Activated T-helper 1 cell treated with Interleukin-2 at 50 U/mL for 16 hours (primary cell): Measurements from ENCODE around the gene PIK3C2A.

ENCODE experiments used
- DNase-seq: peaks from one replicate; pipeline ENCODE4 v3.0.0-alpha.2; 2020; ENCODE audit warnings: low read depth

PIK3C2A gene

GRCh38 chr11:17217401-17217800 is 9.6 kb upstream of the PIK3C2A start:
- DNase-seq, result no peak

- no peak for DNase-seq
These were observed 6.6 kb upstream of the PIK3C2A start for GRCh38 chr11:17214338-17214737.

DNA sequence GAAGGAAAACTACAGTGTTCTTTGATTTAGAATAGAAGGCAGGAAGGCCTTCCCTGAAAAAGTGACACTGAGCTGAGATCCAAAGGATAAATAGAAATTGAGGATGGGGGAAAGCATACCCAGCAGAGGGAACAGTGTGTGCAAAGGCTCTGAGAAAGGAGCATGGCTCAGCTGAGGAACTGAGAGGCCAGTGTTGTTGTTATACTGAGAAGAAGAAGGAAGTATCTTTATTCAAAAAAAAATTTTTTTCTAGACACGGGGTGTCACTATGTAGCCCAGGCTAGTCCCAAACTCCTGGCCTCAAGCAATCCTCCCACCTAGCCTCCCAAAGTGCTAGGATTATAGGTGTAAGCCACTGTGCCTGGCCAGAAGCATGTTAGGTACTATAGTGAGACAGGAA is 3.5 kb upstream of the PIK3C2A start:
- no peak for DNase-seq

DNA sequence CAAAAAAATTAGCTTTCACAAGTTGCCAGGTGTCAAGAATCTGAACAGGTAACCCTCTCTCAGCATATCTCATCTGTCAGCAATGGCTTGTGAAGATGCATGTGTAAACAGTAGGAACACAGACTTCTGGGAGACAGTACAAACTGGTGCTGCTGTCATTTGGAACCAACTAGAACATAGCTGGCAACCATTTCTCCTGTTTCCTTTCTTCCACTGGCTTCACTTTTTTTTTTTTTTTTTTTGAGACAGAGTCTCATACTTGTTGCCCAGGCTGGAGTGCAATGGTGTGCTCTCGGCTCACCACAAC is 2.1 kb upstream of the PIK3C2A start:
- DNase-seq, result no peak

DNA sequence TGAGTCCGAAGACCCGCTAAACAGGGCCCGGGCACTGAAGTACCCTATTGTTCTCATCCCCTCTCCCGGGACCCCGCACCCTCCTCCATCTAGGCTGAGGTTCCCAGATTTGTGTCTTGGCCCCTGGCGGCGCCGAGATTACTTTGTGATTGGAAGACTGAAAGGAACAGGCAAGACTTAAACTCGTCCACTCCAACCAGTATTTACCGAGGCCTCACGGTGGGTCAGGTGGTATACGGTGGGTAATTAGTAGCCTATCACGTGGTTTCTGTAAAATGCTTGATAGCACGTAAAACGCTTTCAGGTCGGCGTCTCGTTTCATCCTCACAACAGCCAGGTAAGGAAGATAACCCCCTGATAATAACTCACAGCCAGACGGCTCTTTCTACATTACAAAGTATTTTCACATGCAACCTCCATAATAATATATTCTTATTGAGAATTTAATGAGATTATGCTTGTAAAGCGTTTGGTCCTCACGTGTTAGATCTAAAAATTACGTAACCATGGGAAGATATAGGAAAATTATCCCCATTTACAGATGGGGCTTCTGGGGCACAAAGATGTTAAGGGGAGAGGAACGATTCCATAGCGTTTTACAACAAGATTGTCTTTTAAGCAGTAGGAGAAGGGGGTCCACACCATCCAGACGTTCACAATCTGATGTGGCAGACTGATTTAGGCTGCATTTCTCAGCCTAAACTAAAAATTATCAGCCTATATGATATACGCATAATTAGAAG is 642 bp upstream of the PIK3C2A start:
- DNase-seq, result peak; percentile 4

DNA sequence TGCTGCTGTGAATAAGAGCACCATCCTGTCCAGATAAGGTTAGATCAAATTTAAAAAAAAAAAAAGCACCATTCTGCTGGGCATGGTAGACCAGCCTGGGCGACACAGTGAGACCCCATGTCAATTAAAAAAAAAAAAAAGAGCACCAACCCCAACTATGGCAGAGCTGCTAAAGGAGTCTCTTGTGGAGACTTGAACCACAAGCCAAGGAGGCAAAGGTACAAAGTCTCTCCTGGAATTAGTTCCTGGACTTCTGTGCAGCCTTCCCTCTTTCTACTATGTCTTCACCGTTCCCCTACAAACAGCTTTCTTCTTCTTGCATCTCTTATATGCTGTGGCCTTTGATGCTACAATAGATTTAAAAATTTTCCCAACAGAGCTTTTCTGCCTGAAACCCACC is 1.3 kb downstream of the PIK3C2A start:
- DNase-seq, result no peak

- no peak for DNase-seq
These were observed 10.3 kb downstream of the PIK3C2A start for GRCh38 chr11:17197431-17197898.

DNA sequence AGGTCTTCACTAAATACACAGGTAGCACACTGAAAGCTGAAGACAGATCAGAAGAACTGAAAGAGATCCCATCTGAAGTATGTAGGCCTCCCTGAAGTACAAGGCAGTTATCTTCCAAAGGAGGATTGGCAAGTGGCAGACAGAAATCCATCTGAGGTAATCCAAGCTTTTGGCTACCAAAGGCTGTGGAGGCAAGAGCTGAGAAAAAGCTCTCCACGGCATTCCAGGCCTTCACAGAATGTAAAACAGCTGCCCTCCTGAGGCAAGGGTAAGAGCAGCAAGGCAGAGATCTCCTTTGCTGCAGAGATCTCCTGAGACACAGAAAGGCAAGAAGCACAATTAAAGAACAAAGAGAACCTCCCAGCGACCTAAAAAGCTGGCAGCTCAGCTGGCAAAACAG is 19.1 kb downstream of the PIK3C2A start:
- no peak for DNase-seq

DNA sequence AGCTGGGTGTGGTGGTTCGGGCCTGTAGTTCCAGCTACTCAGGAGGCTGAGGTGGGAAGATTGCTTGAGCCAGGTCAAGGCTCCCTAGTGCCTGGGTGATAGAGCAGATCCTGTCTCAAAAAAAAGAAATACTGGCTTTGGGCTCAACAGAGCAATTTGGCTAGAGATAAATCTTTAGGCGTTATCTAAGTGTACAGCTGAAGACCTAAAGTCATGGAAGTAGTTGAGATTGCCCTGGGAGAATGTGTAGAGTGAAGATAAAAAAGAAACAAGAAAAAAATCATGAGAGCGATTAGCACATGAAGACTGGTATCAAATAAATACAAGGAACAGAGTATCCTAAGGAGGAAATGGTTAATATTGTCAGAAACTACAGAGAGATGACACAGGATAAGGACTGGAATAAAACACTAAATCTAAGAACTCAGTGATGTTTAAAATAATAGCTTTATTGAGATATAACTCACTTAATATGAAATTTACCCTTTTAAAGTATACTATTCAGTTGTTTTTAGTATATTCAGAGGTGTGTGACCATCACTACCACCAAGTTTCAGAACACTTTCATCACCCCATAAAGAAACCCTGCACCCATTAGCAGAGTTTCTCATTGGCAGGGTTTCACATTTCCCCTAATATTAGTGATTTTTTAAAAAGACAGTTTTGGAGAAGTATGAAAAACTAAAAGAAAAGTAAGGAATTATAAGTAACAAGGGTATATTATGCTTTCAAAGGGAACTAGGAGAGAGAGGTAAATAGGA is 20.7 kb downstream of the PIK3C2A start:
- no peak for DNase-seq

DNA sequence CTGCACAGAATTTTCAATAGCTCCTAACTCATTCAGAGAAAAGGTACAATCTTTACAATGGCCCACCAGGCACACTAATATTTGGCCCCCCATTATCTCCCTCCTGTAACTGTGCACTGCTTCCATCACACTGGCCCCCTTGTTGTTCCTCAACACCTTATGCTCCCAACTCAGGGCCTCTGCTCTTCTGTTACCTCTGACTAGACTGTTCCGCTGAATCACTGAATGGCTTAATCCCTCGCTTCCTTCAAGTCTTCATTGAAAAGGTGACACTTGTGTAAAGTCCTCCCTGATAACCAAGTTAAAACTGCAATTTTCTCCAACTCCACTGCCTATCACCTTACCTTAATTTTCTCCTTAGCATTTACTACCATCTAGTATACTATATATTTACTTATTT is 21.8 kb downstream of the PIK3C2A start:
- DNase-seq, result no peak

DNA sequence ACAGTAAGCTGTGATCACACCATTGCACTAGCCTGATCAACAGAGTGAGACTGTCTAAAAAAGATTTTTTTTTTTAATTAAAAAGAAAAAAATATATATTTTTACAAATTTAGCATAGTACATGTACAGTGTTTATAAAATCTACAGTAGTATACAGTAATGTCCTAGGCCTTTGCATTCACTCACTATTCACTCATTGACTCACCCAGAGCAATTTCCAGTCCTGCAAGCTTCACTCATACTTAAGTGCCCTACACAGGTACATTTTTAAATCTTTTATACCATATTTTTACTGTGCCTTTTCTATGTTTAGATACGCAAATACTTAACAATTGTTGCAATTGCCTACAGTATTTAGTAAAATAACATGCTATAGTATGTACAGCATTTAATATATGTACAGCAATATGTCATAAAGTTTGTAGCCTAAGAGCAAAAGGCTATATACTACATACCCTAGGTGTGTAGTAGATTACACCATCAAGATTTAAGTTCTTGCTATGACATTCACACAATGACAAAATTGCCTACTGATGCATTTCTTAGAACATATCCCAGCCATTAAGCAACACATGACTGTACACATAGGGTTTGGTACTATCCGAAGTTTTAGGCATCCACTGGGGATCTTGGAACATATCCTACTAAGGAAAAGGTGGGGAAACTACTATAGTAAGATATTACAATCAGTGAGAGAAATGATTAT is 22.8 kb downstream of the PIK3C2A start:
- DNase-seq, result no peak

GRCh38 chr11:17183836-17184235 is 23.9 kb downstream of the PIK3C2A start:
- DNase-seq, result no peak

DNA sequence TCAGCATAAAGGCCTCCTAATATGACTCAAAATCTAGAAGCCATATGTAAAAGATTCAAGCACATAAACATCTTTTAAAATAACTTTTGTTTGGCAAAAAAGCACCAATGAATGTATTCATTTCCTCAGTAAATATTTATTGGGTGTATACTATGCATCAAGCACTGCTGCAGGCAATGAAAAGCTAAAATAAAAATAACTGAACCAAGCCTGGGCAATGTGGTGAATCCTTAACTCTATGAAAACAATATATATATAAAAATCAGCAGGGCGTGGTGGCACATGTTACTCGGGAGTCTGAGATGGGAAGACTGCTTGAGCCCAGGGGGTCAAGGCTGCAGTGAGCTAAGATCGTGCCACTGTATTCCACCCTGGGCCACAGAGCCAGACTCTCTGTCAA is 27.8 kb downstream of the PIK3C2A start:
- DNase-seq, result no peak

- no peak for DNase-seq
These were observed 34.5 kb downstream of the PIK3C2A start for GRCh38 chr11:17173332-17173731.

DNA sequence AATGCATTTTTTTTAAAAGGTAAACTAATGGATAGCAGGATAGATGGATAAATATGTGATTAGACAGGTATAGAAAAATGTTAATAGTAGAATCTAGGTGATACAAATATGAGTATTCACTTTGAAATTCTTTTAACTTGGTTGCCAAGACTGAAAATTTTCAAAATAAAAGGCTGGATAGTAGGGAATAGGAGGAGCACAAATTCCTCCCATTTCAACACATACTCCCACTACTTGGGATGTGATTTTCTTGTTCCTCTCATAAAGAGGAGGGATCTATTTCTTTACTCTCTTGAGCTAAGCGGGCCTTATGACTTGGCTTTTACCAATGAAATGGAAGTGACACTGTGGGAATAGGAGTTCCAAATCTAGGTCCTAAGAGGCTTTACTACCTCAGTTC is 35.9 kb downstream of the PIK3C2A start:
- DNase-seq, result no peak

GRCh38 chr11:17171343-17171742 is 36.4 kb downstream of the PIK3C2A start:
- no peak for DNase-seq

DNA sequence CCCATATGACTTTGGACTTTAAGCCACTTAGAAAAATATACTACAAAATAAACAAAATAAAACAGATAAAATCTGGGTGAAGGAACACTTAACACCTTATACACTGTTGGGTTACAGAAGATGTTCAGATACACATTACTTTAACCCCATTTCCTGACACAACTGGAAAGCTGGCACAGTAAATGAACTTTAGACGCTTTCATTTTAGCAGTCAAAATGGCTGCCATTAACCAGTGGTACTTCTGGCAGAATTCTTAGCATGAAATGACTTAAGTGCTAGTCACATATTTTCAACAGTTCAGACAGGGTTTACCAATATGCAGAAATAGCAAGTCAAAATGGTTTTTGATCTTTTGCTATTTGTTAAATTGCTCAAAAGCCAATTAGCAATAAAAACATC is 37.9 kb downstream of the PIK3C2A start:
- DNase-seq, result no peak

DNA sequence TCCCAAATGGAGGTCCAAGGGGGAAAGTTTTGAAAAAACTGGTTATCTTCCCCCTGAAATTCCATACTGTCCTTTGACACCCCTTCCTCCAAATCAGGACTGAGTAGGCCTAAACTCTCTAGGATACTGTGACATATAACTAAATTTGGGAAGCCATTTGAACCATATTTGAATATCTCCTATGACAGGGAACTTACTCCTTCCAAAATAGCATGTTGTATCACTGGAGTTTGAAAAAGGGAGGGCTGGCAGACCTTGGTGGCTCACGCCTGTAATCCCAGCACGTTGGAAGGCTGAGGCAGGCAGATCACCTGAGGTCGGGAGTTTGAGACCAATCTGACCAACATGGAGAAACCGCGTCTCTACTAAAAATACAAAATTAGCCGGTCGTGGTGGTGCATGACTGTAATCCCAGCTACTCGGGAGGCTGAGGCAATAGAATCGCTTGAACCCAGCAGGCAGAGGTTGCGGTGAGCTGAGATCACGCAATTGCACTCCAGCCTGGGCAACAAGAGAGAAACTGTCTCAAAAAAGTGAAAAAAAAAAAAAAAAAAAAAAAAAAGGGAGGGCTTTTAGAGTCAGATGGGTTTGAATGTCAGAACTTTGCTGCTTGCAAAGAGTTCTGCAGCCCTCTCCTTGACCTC is 42.4 kb downstream of the PIK3C2A start:
- no peak for DNase-seq

- no peak for DNase-seq
These were observed 43.2 kb downstream of the PIK3C2A start for GRCh38 chr11:17164361-17165246.

DNA sequence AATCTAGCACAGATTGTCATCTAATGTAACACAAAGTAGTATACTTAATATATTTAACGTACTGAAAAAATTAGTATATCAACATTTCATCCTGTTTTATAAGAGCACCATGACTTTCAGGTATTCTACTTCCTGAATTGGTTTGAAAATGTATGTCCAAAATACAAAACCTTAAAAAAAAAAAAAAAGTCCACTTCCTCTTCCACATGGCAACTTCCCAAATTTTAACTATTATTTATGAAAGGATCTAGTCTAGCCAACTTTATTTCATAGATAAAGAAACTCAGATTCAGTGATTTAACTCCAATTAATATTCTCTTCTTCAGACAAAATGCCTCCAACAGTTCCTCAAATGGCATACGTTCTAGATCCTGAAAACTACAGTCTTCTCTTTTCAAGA is 44.0 kb downstream of the PIK3C2A start:
- no peak for DNase-seq

DNA sequence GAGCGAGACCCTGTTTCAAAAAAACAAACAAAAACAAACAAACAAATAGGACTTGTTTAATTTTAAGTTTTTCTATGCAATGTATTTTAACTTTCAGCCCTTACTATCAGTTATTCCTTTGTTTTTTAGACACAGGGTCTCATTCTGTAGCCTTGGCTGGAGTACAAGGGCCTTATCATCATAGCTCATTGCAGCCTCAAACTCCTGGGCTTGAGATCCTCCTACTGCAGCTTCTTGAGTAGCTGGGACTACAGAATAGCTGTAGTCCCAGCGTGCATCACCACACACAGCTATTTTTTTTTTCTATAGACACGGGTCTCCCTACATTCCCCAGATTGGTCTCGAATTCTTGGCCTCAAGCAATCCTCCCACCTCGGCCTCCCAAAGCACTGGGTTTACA is 44.5 kb downstream of the PIK3C2A start:
- DNase-seq, result no peak

GRCh38 chr11:17162376-17162775 is 45.4 kb downstream of the PIK3C2A start:
- DNase-seq, result no peak
